CD1c-positive myeloid dendritic cell (primary cell): ENCODE measurements around the gene SLC6A17.
A peak's percentile ranks its signal among the peaks of the same experiment; 100 is the strongest.

Experiments used
- DNase-seq: peaks from one replicate; pipeline ENCODE4 v3.0.0-alpha.2; 2016; ENCODE audit errors: extremely low spot score

The SLC6A17 gene

DNA sequence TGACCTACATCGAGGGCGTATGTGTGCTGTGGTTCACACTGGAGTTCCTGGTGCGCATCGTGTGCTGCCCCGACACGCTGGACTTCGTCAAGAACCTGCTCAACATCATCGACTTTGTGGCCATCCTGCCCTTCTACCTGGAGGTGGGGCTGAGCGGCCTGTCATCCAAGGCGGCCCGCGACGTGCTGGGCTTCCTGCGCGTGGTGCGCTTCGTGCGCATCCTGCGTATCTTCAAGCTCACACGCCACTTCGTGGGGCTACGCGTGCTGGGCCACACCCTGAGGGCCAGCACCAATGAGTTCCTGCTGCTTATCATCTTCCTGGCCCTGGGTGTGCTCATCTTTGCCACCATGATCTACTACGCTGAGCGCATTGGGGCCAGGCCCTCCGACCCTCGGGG is 72.8 kb downstream of the SLC6A17 start:
- no peak for DNase-seq

DNA sequence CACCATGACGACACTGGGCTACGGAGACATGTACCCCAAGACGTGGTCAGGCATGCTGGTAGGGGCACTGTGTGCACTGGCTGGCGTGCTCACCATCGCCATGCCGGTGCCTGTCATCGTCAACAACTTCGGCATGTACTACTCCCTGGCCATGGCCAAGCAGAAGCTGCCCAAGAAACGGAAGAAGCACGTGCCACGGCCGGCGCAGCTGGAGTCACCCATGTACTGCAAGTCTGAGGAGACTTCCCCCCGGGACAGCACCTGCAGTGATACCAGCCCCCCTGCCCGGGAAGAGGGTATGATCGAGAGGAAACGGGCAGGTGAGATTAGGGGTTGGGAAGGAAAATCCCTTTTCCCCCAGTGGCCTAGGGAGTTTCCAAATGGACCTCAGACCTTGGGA is 73.3 kb downstream of the SLC6A17 start:
- DNase-seq = no peak

DNA sequence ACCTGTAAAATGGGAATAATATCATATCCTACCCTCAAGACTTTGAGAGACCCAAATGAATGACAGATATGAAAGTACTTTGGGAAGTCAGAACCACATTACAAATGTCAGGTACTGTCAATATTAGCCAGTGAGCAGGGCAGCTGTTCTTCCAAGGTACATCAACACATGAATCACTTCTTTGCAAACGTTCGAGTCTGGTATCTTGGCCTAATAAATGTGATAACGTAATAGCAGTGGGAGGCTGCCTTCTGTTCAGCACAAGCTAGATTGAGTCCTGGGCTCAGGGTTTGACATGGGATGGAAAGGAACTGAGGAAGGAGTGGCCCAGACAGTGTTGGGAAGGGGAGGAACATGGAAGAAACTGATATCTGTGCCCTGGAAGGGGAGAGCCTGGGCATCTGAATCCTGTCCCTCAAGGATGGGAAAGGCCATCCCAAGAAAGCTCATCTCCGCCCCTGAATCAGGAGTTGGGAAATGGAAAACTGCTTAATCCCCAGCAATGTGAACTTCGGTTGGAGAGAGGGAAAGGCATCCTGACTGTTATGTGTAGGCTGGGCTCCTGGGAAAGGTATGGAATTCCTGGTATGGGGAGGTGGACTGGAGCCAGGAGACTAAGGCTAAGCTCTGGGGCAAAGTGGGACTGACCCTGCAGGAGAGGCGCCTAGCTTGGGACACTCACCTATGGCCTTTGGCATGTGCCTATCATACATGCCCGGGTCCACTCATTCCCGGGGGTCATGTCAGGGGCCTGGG is 74.1 kb downstream of the SLC6A17 start:
- DNase-seq = no peak

DNA sequence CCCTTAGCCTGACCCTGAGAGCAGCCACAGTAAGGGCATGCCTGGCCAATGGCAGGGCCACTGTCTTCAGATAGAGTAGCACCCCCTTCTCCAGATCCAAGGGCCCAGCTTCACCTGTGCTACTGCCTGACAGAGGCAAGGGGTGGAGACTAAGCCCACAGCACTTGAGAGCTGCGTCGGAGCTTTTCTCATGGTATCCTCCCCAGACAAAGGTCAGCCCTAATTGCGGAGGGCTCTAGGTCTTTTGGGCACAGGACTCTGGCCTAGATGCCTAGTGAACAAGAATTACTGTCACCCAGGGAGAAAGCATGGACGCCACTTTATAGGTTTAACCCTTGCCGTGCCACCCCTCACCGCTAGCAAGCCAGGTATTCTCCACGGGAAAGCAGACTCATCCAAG is 74.9 kb downstream of the SLC6A17 start:
- DNase-seq = no peak

DNA sequence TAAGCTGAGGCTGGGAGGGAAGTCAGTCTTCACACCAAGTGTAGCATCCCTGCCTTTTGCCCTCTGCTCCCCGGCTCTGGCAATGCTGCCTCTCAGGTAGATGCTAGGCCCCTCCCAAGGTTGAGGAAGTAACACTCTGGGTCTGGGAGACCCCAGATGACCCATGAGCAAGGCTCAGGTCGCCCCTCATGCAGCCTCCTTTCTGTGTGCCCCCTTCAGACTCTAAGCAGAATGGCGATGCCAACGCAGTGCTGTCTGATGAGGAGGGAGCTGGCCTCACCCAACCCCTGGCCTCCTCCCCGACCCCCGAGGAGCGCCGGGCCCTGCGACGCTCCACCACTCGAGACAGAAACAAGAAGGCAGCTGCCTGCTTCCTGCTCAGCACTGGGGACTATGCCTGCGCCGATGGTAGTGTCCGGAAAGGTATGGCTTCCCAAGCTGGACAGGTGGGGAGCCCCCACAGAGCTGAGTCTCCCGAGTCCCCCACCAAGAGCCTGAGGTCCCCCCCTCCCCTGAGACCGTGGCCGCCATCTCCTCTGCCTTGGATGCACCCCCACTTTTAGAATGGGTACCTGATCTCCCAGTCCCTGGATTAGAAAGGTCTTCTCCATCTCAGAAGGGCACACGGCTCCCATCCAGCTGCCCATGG is 75.6 kb downstream of the SLC6A17 start:
- no peak for DNase-seq

DNA sequence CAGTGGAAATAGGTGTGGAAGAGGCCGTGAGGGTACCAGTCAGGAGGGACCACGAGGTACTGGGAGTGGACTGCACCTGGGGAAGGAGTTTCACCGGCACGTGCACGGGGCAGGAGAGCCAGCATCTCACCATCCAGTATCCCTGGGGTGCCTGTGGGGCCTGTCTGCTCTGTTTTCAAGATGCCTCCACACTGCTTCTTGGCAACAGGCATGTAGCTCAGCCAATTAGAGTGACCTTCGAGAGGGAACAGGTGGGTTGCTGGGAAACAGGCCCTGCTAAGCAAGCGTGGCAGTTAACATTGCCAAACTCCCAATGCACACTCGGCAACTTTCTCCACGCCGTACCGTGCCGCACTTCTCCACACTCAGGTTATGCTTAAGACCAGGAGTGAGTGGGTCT is 77.5 kb downstream of the SLC6A17 start:
- DNase-seq = no peak

DNA sequence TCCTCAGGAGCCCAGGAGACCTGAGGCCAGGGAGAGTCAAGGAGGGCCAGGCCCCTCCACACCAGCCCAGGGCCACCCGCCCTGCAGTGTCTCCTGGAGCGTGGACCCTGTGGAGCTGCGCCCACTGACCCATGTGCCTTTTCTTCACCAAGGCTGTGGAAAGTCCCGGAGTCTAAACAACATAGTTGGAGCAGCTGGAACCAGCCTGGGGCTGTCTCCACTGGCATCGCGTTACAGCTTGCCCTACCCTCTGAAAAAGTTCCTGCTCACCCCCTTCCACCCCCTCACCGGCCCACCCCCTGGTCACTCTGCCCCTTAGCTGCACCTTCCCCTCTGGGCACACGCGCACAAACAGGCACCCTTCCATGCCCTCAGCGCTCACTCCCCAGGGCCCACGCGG is 78.1 kb downstream of the SLC6A17 start:
- DNase-seq = no peak

DNA sequence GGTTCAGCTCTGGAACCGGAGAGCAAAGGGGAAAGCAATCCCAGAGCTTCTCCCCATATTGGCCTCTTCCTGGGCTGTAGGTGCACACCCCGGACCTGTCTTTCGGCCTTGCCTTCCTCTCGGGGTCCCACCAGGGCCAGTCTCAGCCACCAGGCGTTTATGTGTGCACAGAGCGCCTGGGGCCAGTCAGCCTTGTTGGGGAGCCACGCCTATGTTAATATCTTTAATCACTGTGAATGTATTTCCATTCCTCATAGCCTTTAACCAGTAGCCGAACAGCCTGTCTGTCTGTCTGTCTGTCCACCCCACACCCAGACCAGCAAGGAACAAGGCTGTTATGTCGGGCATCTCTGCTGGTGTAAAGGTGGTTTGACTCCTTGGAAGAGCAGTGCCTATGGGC is 78.6 kb downstream of the SLC6A17 start:
- DNase-seq = no peak

DNA sequence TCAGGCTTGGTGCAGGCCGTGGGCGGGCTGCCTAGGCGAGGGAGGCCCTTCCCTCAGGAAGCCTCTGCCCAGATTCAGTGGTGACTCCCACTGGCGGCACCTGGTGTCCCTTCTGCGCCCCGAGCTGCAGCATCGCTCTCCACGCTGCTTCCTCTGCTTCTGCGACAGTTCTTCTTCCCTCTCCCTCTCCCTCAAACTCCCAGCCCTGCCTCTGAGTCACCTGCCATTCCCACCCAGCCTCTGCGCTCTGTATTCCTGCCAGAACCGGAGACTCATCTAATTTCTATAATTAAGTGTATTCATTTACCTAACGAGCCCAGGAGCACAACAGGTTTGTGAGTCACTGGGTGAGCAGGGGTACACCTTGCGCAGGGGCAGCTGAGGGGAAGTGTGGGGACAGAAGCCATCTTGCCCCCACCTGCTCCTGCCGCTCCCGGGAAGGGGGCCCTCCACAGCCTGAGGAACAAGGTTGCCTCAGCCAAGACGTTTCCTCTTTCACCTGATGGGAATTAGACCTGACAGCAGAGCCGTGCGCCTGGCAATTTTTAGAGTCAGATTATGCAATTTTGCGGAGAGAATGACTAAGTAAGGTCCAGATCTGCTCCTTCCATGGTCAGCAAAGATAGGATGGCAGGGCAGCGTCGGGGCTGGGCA is 79.2 kb downstream of the SLC6A17 start:
- DNase-seq = no peak

DNA sequence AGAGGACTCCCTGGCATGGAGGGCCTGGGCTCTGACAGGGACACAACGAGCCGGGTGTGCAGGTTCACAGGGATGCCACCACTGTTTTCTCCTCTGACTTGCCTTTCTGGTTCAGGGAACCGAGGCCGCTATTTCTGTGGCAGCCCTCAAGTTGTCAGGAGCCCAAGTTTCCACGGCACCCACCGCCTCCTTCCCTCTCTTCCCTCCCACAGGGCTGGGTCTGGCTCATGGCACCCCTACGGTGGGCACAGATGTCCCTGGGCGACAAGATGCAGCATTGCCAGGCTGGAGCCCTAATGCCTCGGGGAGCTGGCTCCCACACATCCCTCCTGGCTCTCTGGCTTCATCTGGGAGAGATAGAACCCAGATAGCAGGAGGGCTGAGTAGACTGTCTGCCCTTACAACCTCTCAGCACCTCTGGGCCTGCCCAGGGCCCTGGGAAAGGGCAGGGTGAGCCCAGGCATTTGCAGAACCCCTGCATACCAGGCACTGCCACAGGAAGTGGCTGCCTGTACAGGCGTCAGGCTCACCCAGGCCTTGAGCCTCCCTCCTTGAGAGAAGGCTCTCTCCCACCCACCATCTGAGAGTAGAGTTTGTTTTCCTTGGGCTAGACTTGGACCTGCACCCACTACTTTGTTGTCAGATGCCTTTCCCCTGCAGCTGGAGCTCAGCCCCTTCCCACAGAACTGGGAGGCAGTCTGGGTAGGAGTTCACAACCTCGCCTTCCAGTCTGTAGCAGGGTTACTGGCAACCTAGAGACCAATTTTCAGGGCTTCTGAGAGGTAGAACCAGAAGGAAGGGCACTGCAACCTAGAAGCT is 80.3 kb downstream of the SLC6A17 start:
- DNase-seq = no peak

DNA sequence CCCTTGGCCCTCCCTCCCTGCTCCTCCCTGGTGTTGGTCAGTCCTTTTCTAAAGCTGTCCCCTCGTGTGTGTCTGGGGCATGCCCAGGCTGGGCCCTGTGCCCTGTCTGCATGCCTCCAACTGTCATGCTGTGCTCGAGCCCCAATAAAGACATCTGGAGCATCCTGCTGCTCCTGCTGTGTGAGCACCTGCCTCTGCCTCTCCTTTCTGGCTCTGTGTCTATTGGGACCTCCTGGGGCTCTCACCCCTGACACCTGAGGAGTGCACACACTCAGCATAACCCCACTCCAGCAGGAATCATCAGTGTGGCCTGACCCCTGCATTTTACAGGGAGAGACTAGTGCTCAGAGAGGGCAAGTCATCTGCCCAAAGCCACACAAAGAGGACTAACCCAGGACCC is 83.6 kb downstream of the SLC6A17 start:
- no peak for DNase-seq

DNA sequence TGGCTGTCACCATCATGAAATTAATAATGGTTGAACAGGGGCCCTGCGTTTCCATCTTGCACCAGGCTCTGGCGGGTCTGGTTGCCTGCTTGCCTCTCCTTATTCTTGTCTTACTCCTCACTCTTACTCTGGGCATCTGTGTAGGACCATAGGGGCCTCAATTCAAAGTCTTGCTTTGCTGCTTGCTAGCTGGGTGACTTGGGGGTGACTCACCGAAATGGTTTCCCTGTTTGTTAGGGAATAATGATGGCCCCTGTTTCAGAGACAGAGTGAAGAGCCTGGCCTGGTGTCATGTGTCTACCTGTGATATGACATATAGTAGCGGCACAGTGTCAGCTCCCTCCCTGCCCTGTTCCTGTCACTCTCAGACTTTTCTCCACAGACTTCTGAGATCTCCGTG is 84.4 kb downstream of the SLC6A17 start:
- DNase-seq = no peak

DNA sequence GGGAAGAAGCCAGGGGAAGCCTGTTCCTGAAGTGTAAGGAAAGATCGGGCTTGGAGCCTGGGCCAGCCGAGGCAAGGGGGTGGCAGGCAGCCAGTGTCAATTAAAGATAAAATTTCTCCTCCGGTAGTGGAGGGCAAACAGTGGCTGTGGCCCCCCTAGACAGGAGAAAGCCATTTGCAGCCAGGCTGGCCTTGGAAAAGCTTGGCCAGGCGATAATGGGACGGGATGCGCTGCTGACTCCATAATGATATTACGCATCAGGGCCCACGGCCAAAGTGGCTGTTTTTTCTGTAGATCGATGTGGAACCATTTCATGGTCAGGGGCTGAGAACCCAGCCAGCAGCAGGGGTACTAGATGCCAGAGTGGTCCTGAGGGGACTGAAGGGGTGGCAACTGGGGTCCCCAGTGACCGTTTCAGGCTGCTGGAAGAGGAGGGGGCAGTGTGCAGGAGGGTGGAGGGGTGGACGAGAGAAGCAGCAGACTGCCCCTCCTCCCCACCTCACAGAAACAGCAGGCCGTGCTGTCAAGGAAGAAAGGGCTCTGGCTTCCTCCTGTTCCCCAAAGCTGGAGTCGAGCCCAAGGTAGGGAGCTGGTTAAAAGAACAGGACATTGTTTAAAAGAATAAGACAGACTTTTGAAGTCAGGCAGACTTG is 85.0 kb downstream of the SLC6A17 start:
- no peak for DNase-seq

DNA sequence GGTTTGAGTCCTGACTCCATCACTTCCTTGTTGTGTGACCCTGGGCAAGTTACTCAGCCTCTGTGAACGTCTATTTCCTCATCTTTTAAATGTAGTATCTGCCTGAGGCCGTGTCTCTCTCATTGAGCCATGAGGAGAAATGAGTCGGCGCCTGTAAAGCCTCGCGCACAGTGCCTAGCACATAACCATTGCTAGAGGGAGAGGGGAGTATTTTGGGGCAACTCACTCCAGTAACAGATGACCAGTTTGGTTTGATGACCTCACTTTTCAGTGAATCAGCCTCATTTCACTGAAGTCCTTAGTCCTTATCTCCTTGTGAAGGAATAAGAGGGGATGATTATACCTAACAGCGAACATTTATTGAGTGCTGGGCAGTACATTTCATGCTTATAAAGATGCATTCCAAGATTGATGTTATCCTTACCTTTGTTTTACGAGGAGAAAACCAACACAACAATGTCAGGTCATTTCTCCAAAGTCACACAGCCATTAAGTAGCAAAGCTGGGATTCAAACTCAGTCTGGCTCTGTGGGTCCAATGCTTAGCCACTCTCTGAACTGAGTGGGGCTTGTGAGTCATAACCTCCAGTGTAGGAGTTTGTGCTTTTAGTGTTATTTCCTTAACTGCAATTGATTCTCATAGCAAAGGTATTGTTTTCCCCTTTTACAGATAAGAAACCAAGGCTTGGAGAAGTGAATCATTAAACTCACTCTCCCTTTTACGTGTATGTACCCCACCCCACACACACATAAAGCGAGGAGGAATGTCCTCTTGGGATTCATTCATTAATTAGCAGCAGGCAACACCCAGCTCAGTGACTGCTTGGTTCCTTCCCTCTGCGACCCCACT is 85.8 kb downstream of the SLC6A17 start:
- DNase-seq = peak; percentile 74

DNA sequence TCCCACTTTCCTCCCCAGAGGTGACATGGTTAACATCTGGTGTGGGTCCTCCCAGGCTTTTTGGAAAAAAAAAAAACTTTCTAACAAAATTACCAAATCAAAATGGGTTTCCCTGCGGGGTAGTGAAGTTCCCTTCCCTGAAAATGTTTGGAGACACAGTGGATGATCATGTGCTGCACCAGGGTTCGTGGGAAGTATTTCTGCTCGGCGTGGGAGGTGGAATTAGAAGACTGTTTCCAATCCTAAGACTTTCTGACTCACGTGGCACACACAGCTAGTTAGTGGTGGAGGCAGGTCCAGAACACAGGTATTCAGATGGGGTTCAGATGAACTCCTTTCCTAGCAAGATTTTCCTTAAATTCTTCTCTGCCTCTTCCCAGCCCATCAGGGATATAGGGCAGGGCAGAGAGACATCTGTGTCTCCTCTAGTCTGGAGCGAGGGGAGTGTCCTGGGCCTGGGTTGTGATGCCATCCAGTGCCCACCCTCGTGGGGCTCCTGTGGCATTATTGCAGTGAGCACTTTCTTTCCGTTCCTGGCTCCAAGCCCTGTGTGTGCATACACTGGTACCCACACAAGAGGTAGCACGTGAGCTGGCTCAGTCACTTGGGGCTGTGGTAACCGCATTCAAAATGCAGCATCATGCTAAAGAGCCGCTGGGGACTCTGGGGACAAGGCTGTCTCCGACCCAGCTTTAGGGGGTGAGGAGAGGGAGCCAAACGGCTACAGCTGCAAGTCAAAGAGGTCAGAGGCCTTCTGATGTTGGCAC is 87.3 kb downstream of the SLC6A17 start:
- DNase-seq = peak; percentile 39

DNA sequence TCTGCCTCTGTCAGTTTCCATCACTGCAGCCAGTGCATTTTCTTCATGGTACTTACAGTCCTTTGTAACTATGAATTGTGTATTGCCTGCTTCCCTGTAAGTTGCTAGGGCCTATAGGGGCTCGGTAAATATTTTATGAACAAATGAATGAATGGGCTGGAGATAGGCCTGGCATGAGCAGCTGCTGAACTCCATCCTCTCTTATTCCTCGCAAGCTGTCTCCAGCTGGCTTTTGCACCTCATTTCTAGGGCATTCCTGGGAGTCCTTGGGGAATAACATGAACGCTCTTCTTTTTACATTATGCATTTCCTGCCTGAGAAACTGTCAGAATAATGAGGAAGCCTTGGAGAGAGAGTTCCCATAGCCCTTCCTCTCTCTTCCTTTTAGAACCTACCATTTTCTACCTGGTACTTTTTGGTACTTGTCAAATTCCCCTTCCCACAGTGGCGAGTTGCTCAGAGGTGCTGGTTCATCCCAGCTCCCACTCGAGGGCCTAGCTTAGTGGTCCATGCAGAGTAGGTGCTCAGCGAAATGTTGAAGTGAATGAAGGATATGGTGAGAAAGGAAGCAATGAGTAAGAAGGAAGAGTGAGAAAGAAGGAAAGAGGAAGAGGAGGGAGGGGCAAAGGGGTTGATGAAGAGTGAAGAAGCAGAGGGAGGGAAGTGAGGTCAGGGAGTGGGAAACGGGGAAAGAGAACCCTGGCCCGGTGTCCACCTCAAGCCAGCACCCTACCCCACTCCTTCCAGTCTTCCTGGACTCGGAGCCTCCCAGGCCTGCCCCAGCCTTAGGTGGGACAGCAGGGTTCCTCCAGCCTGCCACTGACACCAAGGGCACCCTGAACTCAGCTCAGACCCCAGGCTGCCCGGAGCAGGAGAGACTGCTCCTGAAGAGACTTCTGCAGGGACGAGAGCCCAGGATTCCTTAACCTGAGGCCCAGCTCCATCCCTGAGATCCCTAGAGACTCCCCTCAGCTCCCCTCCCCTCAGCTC is 89.4 kb downstream of the SLC6A17 start:
- no peak for DNase-seq

DNA sequence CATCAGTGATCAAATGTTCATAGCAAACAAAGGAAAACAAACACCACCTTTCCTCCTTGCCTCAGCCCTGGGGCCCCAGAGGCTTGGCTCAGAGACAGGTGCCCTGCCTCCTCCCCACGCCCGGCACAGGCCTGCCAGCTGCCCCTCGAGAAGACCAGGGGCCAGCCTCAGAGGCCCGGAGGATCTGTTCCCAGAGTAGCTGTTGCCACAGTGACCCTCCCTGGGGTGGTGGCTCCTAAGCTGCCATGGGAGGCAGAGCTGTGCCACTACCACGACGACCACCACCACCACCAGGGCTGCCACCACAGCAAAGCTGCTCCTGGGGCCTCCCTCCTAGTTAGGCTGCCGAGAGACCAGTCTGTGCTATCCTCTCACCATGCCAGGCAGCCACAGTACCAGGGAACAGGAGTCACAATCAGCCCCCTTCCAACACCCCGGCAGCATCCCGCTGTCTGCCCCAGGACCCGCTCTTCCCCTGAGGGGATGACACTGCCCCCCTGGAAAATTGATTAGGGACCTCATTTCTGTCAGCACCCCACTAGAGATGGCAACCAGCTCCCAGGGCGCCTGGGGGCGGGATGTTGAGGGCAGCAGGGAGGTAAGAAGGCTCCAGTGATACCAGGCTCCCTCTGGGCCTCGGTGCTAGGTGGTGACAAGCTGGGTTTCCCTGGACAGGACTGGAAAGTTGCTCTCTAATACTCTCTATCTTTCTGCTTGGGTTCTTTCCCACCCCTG is 90.3 kb downstream of the SLC6A17 start:
- no peak for DNase-seq

DNA sequence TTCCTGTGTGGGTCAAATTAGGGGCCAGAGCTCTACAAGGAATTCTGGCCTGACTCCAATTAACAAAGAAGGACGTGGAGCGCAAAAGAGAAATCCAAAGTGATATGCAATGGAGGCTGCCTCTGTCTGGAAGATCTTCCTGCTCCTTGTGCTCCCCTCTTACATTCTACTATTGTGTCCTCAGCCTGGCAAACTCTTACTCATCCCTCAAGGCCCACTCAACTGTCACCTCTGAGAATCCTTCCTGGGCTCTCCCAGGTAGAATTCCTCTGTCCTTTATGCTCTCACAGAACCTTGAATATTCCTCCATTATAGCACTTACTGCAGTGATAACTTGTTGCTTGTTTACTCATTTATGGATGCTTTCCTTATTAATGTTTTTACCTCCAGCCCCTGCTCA is 91.2 kb downstream of the SLC6A17 start:
- no peak for DNase-seq
